IMR-90 (cell line): ENCODE results near the gene GNAT1. TPM values are rescaled to one million over a fixed set of nuclear protein-coding genes. Genes with fewer than 3 reads are reported as not detected.
"Not testable (repeated sequence)": the region's sequence is repeated elsewhere in the genome, so short reads cannot be mapped to it uniquely, and the experiment has no call there.

Experiments
- ATAC-seq: fragments of 200-7000 bp; cut with Tn5 transposase; 2 replicates; pipeline ENCODE4 v1.9.1; 2020; ENCODE audit warnings: low read depth, mild to moderate bottlenecking, moderate library complexity
- BruUV-seq: library from RNA; stranded (reverse); fragments of 400-500 nt; replicated peaks from 2 replicates; lab custom pipeline; 2021; lab: Mats Ljungman, UMichigan
- CTCF ChIA-PET: fragments of 300-600 bp; formaldehyde crosslinking; extraction: SDS; loops from one replicate; lab custom pipeline; 2021; ENCODE audit warnings: antibody characterized with exemption; lab: Yijun Ruan, JAX
- POLR2A ChIA-PET: fragments of 300-600 bp; sonication (Branson Sonifier 250); formaldehyde crosslinking; loops from one replicate; lab custom pipeline; 2022; ENCODE audit warnings: antibody characterized with exemption; ENCODE audit not compliant: unreplicated experiment; lab: Charles Lee
- DNase-seq: peaks from one replicate; pipeline ENCODE4 v3.0.0; 2013
- H2AFZ ChIP-seq: replicated peaks from 2 replicates; pipeline ENCODE3; 2013; ENCODE audit warnings: low read length, mild to moderate bottlenecking; ENCODE audit not compliant: poor library complexity
- H2AK5ac ChIP-seq: 2 replicates; pipeline ENCODE4 v1.6.1; 2013; ENCODE audit warnings: low read depth, low read length, inconsistent platforms
- H2AK9ac ChIP-seq: replicated peaks from 2 replicates; pipeline ENCODE3; 2013; ENCODE audit warnings: mild to moderate bottlenecking, low read depth, low read length, moderate library complexity; ENCODE audit not compliant: poor library complexity
- H2BK120ac ChIP-seq: 2 replicates; pipeline ENCODE4 v1.6.1; 2013; ENCODE audit warnings: low read depth, low read length, inconsistent platforms
- H2BK15ac ChIP-seq: 3 replicates; pipeline ENCODE4 v1.6.1; 2013; ENCODE audit warnings: low read depth, low read length, inconsistent platforms
- H2BK20ac ChIP-seq: 2 replicates; pipeline ENCODE4 v1.6.1; 2013; ENCODE audit warnings: low read depth, mild to moderate bottlenecking, inconsistent platforms, low read length, moderate library complexity
- H2BK5ac ChIP-seq: 2 replicates; pipeline ENCODE4 v1.6.1; 2013; ENCODE audit warnings: mild to moderate bottlenecking, low read depth, low read length, inconsistent platforms; ENCODE audit not compliant: poor library complexity, severe bottlenecking
- H3K14ac ChIP-seq: replicated peaks from 2 replicates; pipeline ENCODE4 v1.6.1; 2013; ENCODE audit warnings: low read depth, low read length, inconsistent platforms
- H3K18ac ChIP-seq: 2 replicates; pipeline ENCODE4 v1.6.1; 2013; ENCODE audit warnings: low read depth, low read length, control low read depth
- H3K23ac ChIP-seq: 2 replicates; pipeline ENCODE4 v1.6.1; 2013; ENCODE audit warnings: low read depth, low read length, inconsistent platforms
- H3K27ac ChIP-seq: 2 replicates; pipeline ENCODE4 v1.5.1; 2013; ENCODE audit warnings: mild to moderate bottlenecking, control low read depth, low read length; ENCODE audit not compliant: insufficient read depth
- H3K27me3 ChIP-seq: 2 replicates; pipeline ENCODE4 v1.6.1; 2013; ENCODE audit warnings: low read length; ENCODE audit not compliant: control insufficient read depth, insufficient read depth
- H3K36me3 ChIP-seq: 2 replicates; pipeline ENCODE4 v1.6.1; 2013; ENCODE audit warnings: low read length, mixed read lengths; ENCODE audit not compliant: control insufficient read depth, insufficient read depth
- H3K4ac ChIP-seq: 2 replicates; pipeline ENCODE4 v1.6.1; 2013; ENCODE audit warnings: low read depth, low read length, inconsistent platforms
- H3K4me1 ChIP-seq: 2 replicates; pipeline ENCODE4 v1.6.1; 2013; ENCODE audit warnings: low read length, mixed read lengths; ENCODE audit not compliant: control insufficient read depth, insufficient read depth
- H3K4me2 ChIP-seq: 2 replicates; pipeline ENCODE4 v1.6.1; 2013; ENCODE audit warnings: low read depth, mild to moderate bottlenecking, control low read depth, low read length, moderate library complexity
- H3K4me3 ChIP-seq: 2 replicates; pipeline ENCODE4 v1.5.1; 2013; ENCODE audit warnings: low read depth, mild to moderate bottlenecking, control low read depth, low read length, moderate library complexity; ENCODE audit not compliant: insufficient read depth
- H3K56ac ChIP-seq: 2 replicates; pipeline ENCODE4 v1.6.1; 2013; ENCODE audit warnings: low read length, inconsistent platforms; ENCODE audit not compliant: insufficient read depth; ENCODE audit errors: extremely low read depth
- H3K79me1 ChIP-seq, 2 experiments: 2 replicates each; pipeline ENCODE4 v1.6.1; 2013; ENCODE audit warnings: low read length in 2 of 2, inconsistent platforms in 1 of 2, low read depth in 1 of 2
- H3K9ac ChIP-seq: 2 replicates; pipeline ENCODE4 v1.6.1; 2013; ENCODE audit warnings: low read depth, low read length, control low read depth
- H3K9me1 ChIP-seq: 2 replicates; pipeline ENCODE4 v1.6.1; 2013; ENCODE audit warnings: low read length, inconsistent platforms; ENCODE audit not compliant: insufficient read depth
- H3K9me3 ChIP-seq: 2 replicates; pipeline ENCODE4 v1.6.1; 2013; ENCODE audit warnings: low read length; ENCODE audit not compliant: control insufficient read depth, insufficient read depth
- H4K20me1 ChIP-seq: 2 replicates; pipeline ENCODE4 v1.6.1; 2013; ENCODE audit warnings: low read length, inconsistent platforms; ENCODE audit not compliant: insufficient read depth
- H4K5ac ChIP-seq: 2 replicates; pipeline ENCODE4 v1.6.1; 2013; ENCODE audit warnings: mild to moderate bottlenecking, low read depth, low read length, control low read depth
- H4K8ac ChIP-seq, 2 experiments: 2 replicates each; pipeline ENCODE4 v1.6.1; 2013; ENCODE audit warnings: low read depth in 2 of 2, low read length in 2 of 2, control low read depth in 1 of 2, inconsistent platforms in 1 of 2
- H4K91ac ChIP-seq: 2 replicates; pipeline ENCODE4 v1.6.1; 2013; ENCODE audit warnings: low read depth, low read length, inconsistent platforms; ENCODE audit not compliant: insufficient read depth
- MXI1 ChIP-seq: IDR thresholded peaks from 2 replicates; pipeline ENCODE4 v1.6.1; 2012; ENCODE audit warnings: low read depth, mild to moderate bottlenecking, low read length, moderate library complexity, borderline replicate concordance
- RCOR1 ChIP-seq: IDR thresholded peaks from 2 replicates; pipeline ENCODE4 v1.6.1; 2012; ENCODE audit warnings: mild to moderate bottlenecking, low read length, improper control_type of control experiment; ENCODE audit not compliant: insufficient replicate concordance
- WGBS, 2 experiments: methylation state at CpG; one replicate each; pipeline versions ENCODE4 v1.1.5 to v1.1.7; 2013; ENCODE audit warnings: missing lambda C conversion rate in 2 of 2; ENCODE audit not compliant: insufficient read length in 1 of 2; ENCODE audit errors: extremely low coverage in 2 of 2; 5-methylcytosine and 5-hydroxymethylcytosine counted together
- dilution Hi-C: fragments of 300-500 bp; cut with HindIII; formaldehyde crosslinking; loops from one replicate; pipeline ENCODE4 v1.14.3; 2018; ENCODE audit warnings: low sequenced_read_pairs; ENCODE audit not compliant: unreplicated experiment
- in situ Hi-C: fragments of 300-500 bp; cut with MboI; formaldehyde crosslinking; loops from 3 replicates; pipeline ENCODE4 v1.14.3; 2019; ENCODE audit warnings: low sequenced_read_pairs, inconsistent platforms, mixed read lengths
- intact Hi-C: fragments of 100-400 bp; cut with micrococcal nuclease; formaldehyde crosslinking; loops from 2 replicates; pipeline ENCODE4 v1.10.0; 2022
- polyA plus RNA-seq, 3 experiments: library from polyadenylated mRNA; depleted of rRNA; stranded (reverse); fragments of >200 nt; gene quantifications; 2 replicates each; pipeline ENCODE4 v1.2.3, GENCODE V29; 2012; ENCODE audit warnings: low replicate concordance in 1 of 3
- total RNA-seq: library from RNA; depleted of rRNA; stranded (reverse); fragments of >200 nt; gene quantifications from 2 replicates; pipeline ENCODE4 v1.2.3, GENCODE V29; 2012

Gene GNAT1
- total and polyA plus RNA-seq, 2 of the 4 experiments (the other 2 are of a cell fraction) = not detected

DNA sequence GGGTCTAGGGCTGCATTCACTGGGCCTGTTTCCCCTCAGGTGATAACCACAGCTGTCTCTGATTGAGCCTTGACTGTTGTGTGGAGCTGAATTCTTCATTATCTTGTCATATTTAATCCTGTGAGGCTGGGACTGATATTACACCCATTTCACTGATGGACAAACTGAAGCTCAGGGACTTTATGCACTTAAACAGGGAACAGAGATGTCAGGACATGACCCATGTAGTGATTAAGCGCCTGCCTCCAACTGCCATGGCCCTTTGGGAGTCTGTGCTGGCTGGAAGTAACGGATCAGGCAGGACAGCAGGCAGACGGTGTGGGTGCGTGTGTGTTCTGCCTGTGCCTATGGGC is 52.1 kb downstream of the GNAT1 start:
- dilution Hi-C loops = no loop called here
- no peak overlapping the region for H3K14ac ChIP-seq
- peak overlapping the region; percentile 1; the same call in 1 of the 2 replicates for H3K27ac ChIP-seq
- H3K36me3 ChIP-seq = peaks cover 28% of the 10 kb centered on the region
- POLR2A ChIA-PET = interaction anchor here (0.6 kb wide), 1 partner anchor 49 kb away, joined by 3 read pairs; no protein-coding TSS in a partner anchor
- in situ Hi-C loops = no loop called here
- no peaks in the 10 kb centered on the region for H3K27me3 ChIP-seq
- intact Hi-C loops = no loop called here
- TF ChIP-seq MXI1 = no peak
- peak; percentile 60 for TF ChIP-seq RCOR1
- peaks cover 7% of the 10 kb centered on the region for H3K9me1 ChIP-seq
- H2AK5ac ChIP-seq = no peak overlapping the region
- CTCF ChIA-PET = no interaction called here
- no peaks in the 10 kb centered on the region for H3K9me3 ChIP-seq
- no peak overlapping the region for H4K5ac ChIP-seq
- H3K4me2 ChIP-seq = no peak overlapping the region
- BruUV-seq = no TSS peak
- 100% methylated on average over 1 of the region's 4 CpGs; no CpG with 5 or more reads in 1 of the 2 experiments for WGBS, 2 experiments
- no peak overlapping the region; the same call in 1 of the 2 replicates for H3K18ac ChIP-seq
- H2AFZ ChIP-seq = no peak overlapping the region
- H4K91ac ChIP-seq = no peak overlapping the region
- no peak overlapping the region for H3K4me3 ChIP-seq
- H3K4me1 ChIP-seq = peaks cover 59% of the 10 kb centered on the region
- no peak overlapping the region for H3K4ac ChIP-seq
- H2AK9ac ChIP-seq = no peak overlapping the region
- no peak for DNase-seq
- no peak overlapping the region for H3K56ac ChIP-seq
- no peak overlapping the region for H3K9ac ChIP-seq
- ATAC-seq = no peak
- no peak overlapping the region for H2BK120ac ChIP-seq
- H2BK20ac ChIP-seq = no peak overlapping the region
- H4K20me1 ChIP-seq = peaks cover 85% of the 10 kb centered on the region
- no peak overlapping the region for H2BK15ac ChIP-seq
- H2BK5ac ChIP-seq = peak overlapping the region; percentile 1
- 0 out of 4 replicates have a peak overlapping the region, but pooled peaks of 1 of the 2 experiments have one; percentile 11 for H4K8ac ChIP-seq
- H3K23ac ChIP-seq = no peak overlapping the region
- H3K79me1 ChIP-seq = peaks cover 4 to 84% of the 10 kb centered on the region in 2 experiments; a peak in 3 of 4 replicates

GRCh38 chr3:50244813-50245212 is 53.4 kb downstream of the GNAT1 start:
- dilution Hi-C loops, H2BK5ac ChIP-seq: not testable (repeated sequence)
- CTCF ChIA-PET = interaction anchor here (0.7 kb wide), 1 partner anchor 10 kb away, joined by 3 read pairs; no protein-coding TSS in a partner anchor

More at GRCh38 chr3:50244813-50245212, 53.4 kb downstream of the GNAT1 start:
- no CpG with 5 or more reads among the region's 6 CpGs for WGBS, 2 experiments
- H4K5ac ChIP-seq, H3K9ac ChIP-seq, H2AFZ ChIP-seq, H2AK9ac ChIP-seq, H3K4ac ChIP-seq, H3K9me1 ChIP-seq, ATAC-seq, in situ Hi-C loops, H3K4me3 ChIP-seq, H3K4me2 ChIP-seq, H2BK20ac ChIP-seq, H4K91ac ChIP-seq, DNase-seq, H3K9me3 ChIP-seq, H2BK15ac ChIP-seq, H3K56ac ChIP-seq, H3K27me3 ChIP-seq, H2BK120ac ChIP-seq, H4K8ac ChIP-seq, H3K23ac ChIP-seq, BruUV-seq, H3K18ac ChIP-seq, POLR2A ChIA-PET, intact Hi-C loops: not testable (repeated sequence)
- Histone ChIP-seq H3K4me1 (peaks cover 62% of the 10 kb centered on the region), H4K20me1 (peaks cover 85% of the 10 kb centered on the region), H2AK5ac (peak overlapping the region; percentile 0; the same call in 1 of the 2 replicates), H3K36me3 (peaks cover 20% of the 10 kb centered on the region), H3K79me1 (peaks cover 9 to 82% of the 10 kb centered on the region in 2 experiments; a peak in 3 of 4 replicates), H3K14ac (peak overlapping the region; percentile 65; the same call in 1 of the 2 replicates), H3K27ac (peak overlapping the region; percentile 22; the same call in 1 of the 2 replicates)
